ENCODE measurements around the gene ZGPAT. TPM values are rescaled to one million over a fixed set of nuclear protein-coding genes. Genes with fewer than 3 reads are reported as not detected.

Gene ZGPAT
- total RNA-seq, 2 donors from 2014 or later, result 28.8 to 29.5 TPM

- Histone ChIP-seq H3K4me1 (ENCODE audit: control insufficient read depth, insufficient read depth, low read length) (peaks cover 8% of the 10 kb centered on the region), H3K4me3 (ENCODE audit: low read length) (no peak overlapping the region), H3K27ac (ENCODE audit: low read depth, low read length) (no peak overlapping the region), H3K9ac (ENCODE audit: extremely low read depth, low read length, poor library complexity, severe bottlenecking) (no peak overlapping the region), H3K36me3 (ENCODE audit: control insufficient read depth, insufficient read depth, low read length) (peaks cover 26% of the 10 kb centered on the region), H3K27me3 (ENCODE audit: control insufficient read depth, insufficient read depth, low read length, poor library complexity, severe bottlenecking) (no peaks in the 10 kb centered on the region), H3K9me3 (ENCODE audit: control insufficient read depth, low read length) (no peaks in the 10 kb centered on the region)
- Mint-ChIP-seq H3K36me3 (ENCODE audit: low read depth) (peaks cover 17% of the 10 kb centered on the region), H3K9me3 (no peaks in the 10 kb centered on the region), H3K27me3 (ENCODE audit: insufficient read depth) (peaks cover 1% of the 10 kb centered on the region), H3K27ac (no peak overlapping the region), H3K4me1 (no peaks in the 10 kb centered on the region), H3K4me3 (no peak overlapping the region)
- peak; percentile 76 for DNase-seq
- no peak for TF ChIP-seq CTCF (conservative IDR thresholded peaks at IDR 0.05)
- WGBS, 2 experiments (ENCODE audit: insufficient coverage in 1 of 2, insufficient read length in 1 of 2), result 59 to 69% methylated on average over 22 to 30 of the region's 30 CpGs
These were observed 29.3 kb downstream of the ZGPAT start for GRCh38 chr20:63736893-63737694.

- H3K36me3 Mint-ChIP-seq (ENCODE audit: low read depth), result peaks cover 17% of the 10 kb centered on the region
- Histone ChIP-seq H3K9me3 (ENCODE audit: control insufficient read depth, low read length) (no peaks in the 10 kb centered on the region), H3K9ac (ENCODE audit: extremely low read depth, low read length, poor library complexity, severe bottlenecking) (no peak overlapping the region), H3K4me1 (ENCODE audit: control insufficient read depth, insufficient read depth, low read length) (peaks cover 8% of the 10 kb centered on the region), H3K27me3 (ENCODE audit: control insufficient read depth, insufficient read depth, low read length, poor library complexity, severe bottlenecking) (no peaks in the 10 kb centered on the region), H3K36me3 (ENCODE audit: control insufficient read depth, insufficient read depth, low read length) (peaks cover 30% of the 10 kb centered on the region), H3K27ac (ENCODE audit: low read depth, low read length) (no peak overlapping the region), H3K4me3 (ENCODE audit: low read length) (no peak overlapping the region)
- TF ChIP-seq CTCF (conservative IDR thresholded peaks at IDR 0.05), result no peak
- no peak overlapping the region for H3K27ac Mint-ChIP-seq
- peaks cover 1% of the 10 kb centered on the region for H3K27me3 Mint-ChIP-seq (ENCODE audit: insufficient read depth)
- no peaks in the 10 kb centered on the region for H3K4me1 Mint-ChIP-seq
- DNase-seq, result no peak
- no peaks in the 10 kb centered on the region for H3K9me3 Mint-ChIP-seq
- WGBS, 2 experiments (ENCODE audit: insufficient coverage in 1 of 2, insufficient read length in 1 of 2), result 59% methylated on average over 21 of the region's 26 CpGs; no CpG with 5 or more reads in 1 of the 2 experiments
- no peak overlapping the region for H3K4me3 Mint-ChIP-seq
These were observed 29.8 kb downstream of the ZGPAT start for GRCh38 chr20:63737695-63737944.

GRCh38 chr20:63737945-63738686 is 30.3 kb downstream of the ZGPAT start:
- Histone ChIP-seq H3K4me3 (ENCODE audit: low read length) (no peak overlapping the region), H3K4me1 (ENCODE audit: control insufficient read depth, insufficient read depth, low read length) (peaks cover 8% of the 10 kb centered on the region), H3K27me3 (ENCODE audit: control insufficient read depth, insufficient read depth, low read length, poor library complexity, severe bottlenecking) (no peaks in the 10 kb centered on the region), H3K36me3 (ENCODE audit: control insufficient read depth, insufficient read depth, low read length) (peaks cover 27% of the 10 kb centered on the region), H3K9ac (ENCODE audit: extremely low read depth, low read length, poor library complexity, severe bottlenecking) (no peak overlapping the region), H3K27ac (ENCODE audit: low read depth, low read length) (no peak overlapping the region), H3K9me3 (ENCODE audit: control insufficient read depth, low read length) (no peaks in the 10 kb centered on the region)
- peak overlapping the region; percentile 11 for H3K4me3 Mint-ChIP-seq
- no peaks in the 10 kb centered on the region for H3K4me1 Mint-ChIP-seq
- H3K9me3 Mint-ChIP-seq, result no peaks in the 10 kb centered on the region
- H3K27ac Mint-ChIP-seq, result no peak overlapping the region
- WGBS, 2 experiments (ENCODE audit: insufficient coverage in 1 of 2, insufficient read length in 1 of 2), result 49 to 55% methylated on average over 13 to 43 of the region's 43 CpGs
- H3K36me3 Mint-ChIP-seq (ENCODE audit: low read depth), result peaks cover 17% of the 10 kb centered on the region
- DNase-seq, result peak; percentile 78
- H3K27me3 Mint-ChIP-seq (ENCODE audit: insufficient read depth), result peaks cover 1% of the 10 kb centered on the region
- TF ChIP-seq CTCF (conservative IDR thresholded peaks at IDR 0.05), result no peak
